Measurements from ENCODE around the gene KRT17. TPM values are rescaled to one million over a fixed set of nuclear protein-coding genes. Genes with fewer than 3 reads are reported as not detected.

Gene KRT17
- total RNA-seq, 2 donors from 2014 or later = 4.4 to 5.9 TPM

DNA sequence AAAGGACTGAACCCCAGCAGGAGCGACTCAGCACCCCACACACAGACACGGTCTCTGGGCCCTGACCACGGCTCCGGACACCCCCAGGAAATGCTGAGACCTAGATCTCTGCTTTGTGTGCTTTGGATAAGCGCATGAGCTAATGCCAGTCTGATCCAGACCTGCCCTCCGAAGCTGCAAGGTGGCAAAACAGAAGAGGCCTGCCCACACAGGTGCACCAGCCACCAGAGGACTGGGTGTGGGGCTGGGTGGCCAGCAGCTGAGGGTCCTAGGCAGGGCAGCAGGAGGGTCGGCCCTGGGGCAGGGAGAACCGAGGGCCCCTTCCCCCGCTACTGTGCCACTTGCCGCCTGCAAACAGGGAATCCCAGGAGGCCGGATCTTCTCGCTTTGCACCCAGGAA lies 33.6 kb upstream of the KRT17 start:
- no peak for DNase-seq
- 83% methylated on average over 11 of the region's 12 CpGs; no CpG with 5 or more reads in 1 of the 2 donors for WGBS, 2 donors
- no peaks in the 10 kb centered on the region for H3K9me3 ChIP-seq
- no peaks in the 10 kb centered on the region for H3K36me3 ChIP-seq (replicated peaks in 1 of 2; ENCODE audit: insufficient read depth in 1 of 2, low read depth in 2 of 2)
- H3K27ac ChIP-seq = no peak overlapping the region
- ATAC-seq = no peak
- peaks cover 20% of the 10 kb centered on the region for H3K4me1 ChIP-seq
- no peak overlapping the region for H3K4me3 ChIP-seq
- H3K27me3 ChIP-seq = no peaks in the 10 kb centered on the region
- intact Hi-C loops (cut with DNase I) = loop anchor here (5.0 kb wide), 1 partner anchor 746 kb away; no protein-coding TSS in a partner anchor
- no peak for TF ChIP-seq POLR2A (IDR thresholded peaks at IDR 0.05)
- TF ChIP-seq, protein P1, sequence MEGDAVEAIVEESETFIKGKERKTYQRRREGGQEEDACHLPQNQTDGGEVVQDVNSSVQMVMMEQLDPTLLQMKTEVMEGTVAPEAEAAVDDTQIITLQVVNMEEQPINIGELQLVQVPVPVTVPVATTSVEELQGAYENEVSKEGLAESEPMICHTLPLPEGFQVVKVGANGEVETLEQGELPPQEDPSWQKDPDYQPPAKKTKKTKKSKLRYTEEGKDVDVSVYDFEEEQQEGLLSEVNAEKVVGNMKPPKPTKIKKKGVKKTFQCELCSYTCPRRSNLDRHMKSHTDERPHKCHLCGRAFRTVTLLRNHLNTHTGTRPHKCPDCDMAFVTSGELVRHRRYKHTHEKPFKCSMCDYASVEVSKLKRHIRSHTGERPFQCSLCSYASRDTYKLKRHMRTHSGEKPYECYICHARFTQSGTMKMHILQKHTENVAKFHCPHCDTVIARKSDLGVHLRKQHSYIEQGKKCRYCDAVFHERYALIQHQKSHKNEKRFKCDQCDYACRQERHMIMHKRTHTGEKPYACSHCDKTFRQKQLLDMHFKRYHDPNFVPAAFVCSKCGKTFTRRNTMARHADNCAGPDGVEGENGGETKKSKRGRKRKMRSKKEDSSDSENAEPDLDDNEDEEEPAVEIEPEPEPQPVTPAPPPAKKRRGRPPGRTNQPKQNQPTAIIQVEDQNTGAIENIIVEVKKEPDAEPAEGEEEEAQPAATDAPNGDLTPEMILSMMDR (IDR thresholded peaks at IDR 0.05) = no peak

DNA sequence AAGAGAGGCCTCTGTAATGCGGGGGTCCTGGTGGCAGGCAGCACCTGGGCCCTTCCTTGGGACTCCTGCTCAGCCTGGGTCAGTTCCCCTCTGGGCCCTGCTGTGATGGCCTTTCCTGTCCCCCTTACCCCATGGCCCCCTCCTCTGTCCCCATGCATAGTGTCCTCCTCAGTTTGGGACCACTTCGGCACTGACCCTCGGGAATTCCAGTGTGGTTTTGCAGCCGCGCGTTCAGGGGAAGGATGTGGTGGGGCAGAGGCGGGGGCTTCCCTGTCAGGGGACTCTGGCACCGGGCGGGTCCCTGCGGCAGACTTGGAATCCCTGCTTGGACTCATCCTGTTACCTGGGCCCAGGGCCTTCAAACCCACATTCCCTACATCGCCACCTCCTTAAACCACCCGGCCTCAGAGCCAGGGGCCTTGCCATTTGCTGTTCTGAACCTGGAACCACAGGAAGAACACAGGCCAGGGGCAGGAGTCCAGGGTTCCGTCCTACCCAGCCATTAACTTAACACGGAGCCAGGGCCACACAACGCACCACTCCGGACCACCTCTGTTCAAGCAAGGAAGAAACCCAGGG lies 32.9 kb upstream of the KRT17 start:
- H3K27ac ChIP-seq = no peak overlapping the region
- DNase-seq (no peak), ATAC-seq (no peak)
- no peak overlapping the region for H3K4me3 ChIP-seq
- no peaks in the 10 kb centered on the region for H3K9me3 ChIP-seq
- TF ChIP-seq, protein P1 (IDR thresholded peaks at IDR 0.05) = no peak
- TF ChIP-seq POLR2A (IDR thresholded peaks at IDR 0.05) = no peak
- peaks cover 20% of the 10 kb centered on the region for H3K4me1 ChIP-seq
- H3K36me3 ChIP-seq (replicated peaks in 1 of 2; ENCODE audit: insufficient read depth in 1 of 2, low read depth in 2 of 2) = no peaks in the 10 kb centered on the region
- H3K27me3 ChIP-seq = no peaks in the 10 kb centered on the region
- WGBS, 2 donors = 82 to 94% methylated on average over 16 of the region's 16 CpGs
- intact Hi-C loops (cut with DNase I) = loop anchor here (5.0 kb wide), 1 partner anchor 745 kb away; no protein-coding TSS in a partner anchor

DNA sequence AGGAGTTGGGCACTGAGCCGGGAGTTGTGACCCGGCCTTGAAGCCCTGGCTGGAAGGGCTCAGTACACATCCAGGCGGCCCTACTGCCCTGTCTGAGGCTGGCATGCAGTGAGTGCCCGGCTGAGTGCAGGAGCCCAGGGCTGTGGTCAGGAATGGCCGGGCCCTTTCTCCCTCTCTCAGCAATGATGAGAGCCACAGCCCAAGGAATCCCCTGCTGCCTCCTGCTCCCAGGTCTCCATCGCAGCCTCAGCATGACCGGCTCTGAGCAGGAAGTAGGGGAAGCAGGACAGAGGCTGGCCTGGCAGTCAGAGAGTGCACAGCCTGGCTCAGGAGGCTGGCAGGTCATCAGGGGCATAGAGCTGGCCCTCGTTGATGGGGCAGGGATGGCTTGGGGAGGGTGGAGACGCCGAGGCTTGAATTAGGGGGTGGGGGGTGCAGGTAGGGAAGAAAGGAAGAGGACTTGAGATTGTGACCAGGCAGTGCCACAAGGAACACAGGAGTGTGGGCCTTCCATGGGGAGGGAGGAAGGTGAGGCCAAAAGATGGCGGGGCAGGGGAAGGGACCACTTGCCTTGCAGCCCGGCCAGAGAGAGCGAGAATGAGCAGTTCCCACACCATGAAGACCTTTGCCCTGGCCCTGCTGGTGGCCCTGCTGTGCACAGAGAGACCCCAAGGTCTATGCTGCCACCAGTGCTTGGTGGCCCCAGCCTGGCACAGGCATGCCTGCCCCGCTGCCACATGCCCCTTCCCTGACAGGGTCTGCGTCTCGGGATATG lies 32.1 kb upstream of the KRT17 start:
- no peak overlapping the region for H3K4me3 ChIP-seq
- H3K4me1 ChIP-seq = peaks cover 25% of the 10 kb centered on the region
- H3K9me3 ChIP-seq = no peaks in the 10 kb centered on the region
- TF ChIP-seq POLR2A (IDR thresholded peaks at IDR 0.05) = no peak
- TF ChIP-seq, protein P1 (IDR thresholded peaks at IDR 0.05) = no peak
- no peak for DNase-seq
- peak overlapping the region in 3 of 4 donors; percentile 10 to 69 (median 60) for H3K27ac ChIP-seq
- no peak for ATAC-seq
- 81 to 82% methylated on average over 11 to 16 of the region's 16 CpGs for WGBS, 2 donors
- no peaks in the 10 kb centered on the region for H3K27me3 ChIP-seq
- intact Hi-C loops (cut with DNase I) = loop anchor here (5.0 kb wide), 1 partner anchor 744 kb away; no protein-coding TSS in a partner anchor
- H3K36me3 ChIP-seq (replicated peaks in 1 of 2; ENCODE audit: insufficient read depth in 1 of 2, low read depth in 2 of 2) = no peaks in the 10 kb centered on the region

DNA sequence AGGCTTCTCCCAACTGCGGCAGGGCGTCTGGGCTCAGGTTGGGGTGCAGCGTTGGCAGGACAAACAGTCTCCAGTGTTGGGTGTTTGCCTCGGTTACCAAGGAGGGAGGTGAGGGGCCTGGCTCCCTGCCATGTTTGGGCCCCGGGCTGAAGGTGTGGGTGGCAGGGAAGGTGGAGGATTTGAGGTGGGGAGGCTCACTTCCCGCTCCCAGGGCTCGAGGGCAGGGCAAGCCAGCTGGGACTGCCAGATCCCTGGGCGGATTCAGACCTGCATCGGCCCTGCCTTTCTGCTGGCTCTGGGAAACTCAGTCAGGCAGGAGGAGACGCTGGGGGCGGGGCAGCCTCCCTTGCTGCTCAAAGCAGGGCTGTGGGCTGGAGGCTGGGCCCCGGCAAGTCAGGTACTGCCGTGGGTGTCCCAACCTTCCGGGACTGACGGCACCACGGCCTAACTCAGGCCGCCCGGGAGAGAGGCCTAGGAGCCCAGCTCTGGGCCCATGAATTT lies 31.3 kb upstream of the KRT17 start:
- TF ChIP-seq, protein P1 (IDR thresholded peaks at IDR 0.05) = no peak
- TF ChIP-seq POLR2A (IDR thresholded peaks at IDR 0.05) = no peak
- DNase-seq = peak; percentile 45 to 73 (median 68)
- intact Hi-C loops (cut with DNase I) = loop anchor here (5.0 kb wide), 1 partner anchor 743 kb away; no protein-coding TSS in a partner anchor
- no peak overlapping the region for H3K4me3 ChIP-seq
- no peaks in the 10 kb centered on the region for H3K9me3 ChIP-seq
- peak overlapping the region in 3 of 4 donors; percentile 10 to 69 (median 60) for H3K27ac ChIP-seq
- peak; percentile 19 for ATAC-seq
- 26 to 55% methylated on average over 5 to 18 of the region's 18 CpGs for WGBS, 2 donors
- no peaks in the 10 kb centered on the region for H3K36me3 ChIP-seq (replicated peaks in 1 of 2; ENCODE audit: insufficient read depth in 1 of 2, low read depth in 2 of 2)
- H3K27me3 ChIP-seq = no peaks in the 10 kb centered on the region
- H3K4me1 ChIP-seq = peaks cover 32% of the 10 kb centered on the region
